ENCODE data around the gene EXOSC9.

The EXOSC9 gene

DNA sequence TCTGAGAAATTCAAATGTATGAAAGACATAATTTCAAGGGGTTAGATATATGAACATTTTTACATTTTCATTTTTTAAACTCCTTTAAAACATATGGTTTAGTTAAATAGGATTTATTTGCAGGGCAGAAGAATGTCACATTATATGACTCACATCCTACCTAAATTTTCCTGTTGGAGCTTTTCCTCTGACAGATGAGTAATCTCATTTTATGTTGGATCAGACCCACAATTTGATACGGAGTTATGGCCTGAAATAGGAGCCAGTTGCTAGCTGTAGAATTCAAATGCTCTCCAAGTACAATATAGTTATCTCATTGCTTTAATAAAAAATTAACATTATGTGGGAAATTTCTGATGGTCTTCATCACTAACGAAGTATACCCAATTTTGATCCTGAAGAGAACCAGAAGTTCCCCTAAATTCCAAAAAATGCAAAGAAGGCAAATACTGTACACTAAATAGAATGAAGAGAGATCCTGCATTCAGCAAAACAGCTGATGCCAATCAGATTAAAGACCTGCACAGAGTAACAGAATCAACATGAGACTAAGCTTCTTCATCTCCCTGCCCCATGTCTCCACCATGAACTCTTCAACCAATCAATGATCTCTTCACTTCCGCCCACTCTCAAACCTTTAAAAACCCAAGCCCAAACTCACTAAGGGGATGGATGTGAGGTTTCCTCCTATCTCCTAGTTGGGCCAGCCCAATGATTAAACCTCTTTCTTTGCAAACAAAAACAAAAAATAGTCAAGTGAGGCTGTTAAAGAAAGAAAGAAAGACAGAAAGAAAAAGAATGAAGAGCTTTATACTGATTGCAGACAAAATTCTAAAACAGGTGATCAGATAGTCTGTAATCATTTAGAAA is 10.9 kb upstream of the EXOSC9 start:
- no peak for DNase-seq

DNA sequence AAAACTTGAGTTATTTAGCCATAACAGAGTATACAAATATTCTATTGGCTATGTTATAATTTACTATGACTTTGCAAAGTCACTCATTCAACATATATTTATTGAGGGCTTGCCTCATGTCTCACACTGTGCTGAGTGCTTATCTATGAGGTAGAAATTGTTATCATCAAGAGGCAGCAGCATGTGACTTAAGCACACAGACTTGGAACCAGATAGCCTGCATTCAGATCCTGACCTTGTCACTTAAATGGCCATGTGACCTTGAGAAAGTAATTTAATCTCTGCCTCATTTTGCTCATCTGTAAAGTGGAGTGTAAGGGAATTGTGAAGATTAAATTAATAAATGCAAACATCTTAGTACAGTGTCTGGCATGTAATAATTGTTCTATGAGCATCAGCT is 10.1 kb upstream of the EXOSC9 start:
- no peak for DNase-seq

DNA sequence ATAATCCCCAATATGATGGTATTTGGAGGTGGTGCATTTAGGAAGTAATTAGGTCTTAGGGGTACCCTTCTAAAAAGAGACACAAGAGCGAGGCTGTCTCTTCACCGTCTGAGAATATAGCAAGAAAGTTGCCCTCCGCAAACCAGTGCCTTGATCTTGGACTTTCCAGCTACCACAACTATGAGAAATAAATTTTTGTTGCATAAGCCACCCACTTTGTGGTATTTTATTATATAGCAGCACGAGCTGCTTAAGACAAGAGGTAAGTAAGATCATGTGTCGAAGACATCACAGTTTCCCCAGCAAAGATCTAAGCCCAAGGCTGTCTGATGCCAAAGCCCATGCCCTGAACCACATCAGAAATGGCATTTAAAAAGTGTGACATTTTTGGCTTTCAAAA is 9.6 kb upstream of the EXOSC9 start:
- DNase-seq, result no peak

DNA sequence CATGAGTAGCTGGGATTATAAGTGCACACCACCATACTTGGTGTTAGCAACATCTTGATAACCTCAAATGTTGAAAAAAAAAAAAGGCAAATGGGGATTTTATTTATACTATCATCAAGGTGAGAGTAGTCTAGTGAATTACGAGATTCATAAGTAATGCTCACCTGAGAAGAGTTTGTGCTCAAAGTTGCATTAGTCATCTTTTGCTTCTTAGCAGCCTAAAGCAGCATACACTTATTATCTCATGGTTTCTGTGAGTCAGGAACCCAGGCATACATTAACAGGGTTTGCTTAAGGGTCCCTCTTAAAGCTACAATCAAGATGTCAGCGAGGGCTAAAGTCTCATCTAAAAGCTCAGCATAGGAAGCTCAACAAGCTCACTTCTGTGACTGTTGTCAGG is 8.2 kb upstream of the EXOSC9 start:
- DNase-seq, result no peak

DNA sequence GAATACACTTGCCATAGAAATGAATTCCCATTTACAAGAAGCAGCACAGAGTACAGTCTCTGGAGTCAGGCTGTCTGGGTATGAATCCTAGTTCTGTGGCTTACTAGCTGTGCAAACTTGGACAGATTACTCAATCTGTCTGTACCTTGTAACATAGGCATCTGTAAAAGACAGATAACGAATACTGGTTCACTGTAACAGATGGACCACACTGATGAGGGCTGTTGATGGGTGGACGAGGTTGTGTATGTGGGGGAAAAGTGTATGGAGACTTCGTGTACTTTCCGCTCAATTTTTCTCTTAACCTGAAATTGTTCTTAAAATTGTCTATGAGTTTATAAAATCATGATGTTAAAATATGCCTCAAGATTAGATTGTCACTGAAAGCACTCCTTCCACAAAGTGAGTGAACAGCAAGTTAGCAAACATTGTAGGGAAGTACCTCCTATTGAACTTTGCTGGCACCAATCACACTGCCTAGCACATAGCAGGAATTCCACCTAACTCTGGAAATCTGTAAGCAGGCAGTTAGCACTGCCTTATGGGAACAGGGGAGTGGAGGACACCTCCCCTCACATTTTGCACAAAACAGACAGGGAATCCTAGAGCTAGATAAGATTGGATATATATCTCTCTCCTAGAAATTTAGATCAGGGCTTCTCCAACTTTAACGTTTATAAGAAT is 6.5 kb upstream of the EXOSC9 start:
- DNase-seq, result no peak

DNA sequence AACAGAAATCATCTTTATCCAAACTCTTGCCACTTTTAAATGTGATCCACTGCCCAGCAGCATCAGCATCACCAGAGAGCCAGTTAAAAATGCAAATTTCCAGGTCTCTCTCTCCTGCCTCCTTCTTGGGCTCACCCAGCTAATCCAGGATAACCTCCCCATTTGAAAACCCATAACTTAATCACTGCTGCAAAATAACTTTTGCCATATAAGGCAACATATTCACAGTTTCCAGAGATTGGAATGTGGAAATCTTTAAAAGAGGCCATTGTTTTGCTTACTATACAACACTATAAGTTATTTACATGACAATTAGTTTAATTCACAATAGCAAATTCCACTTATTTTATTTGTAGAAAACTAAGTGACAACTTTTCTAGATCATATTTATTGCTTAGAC is 4.8 kb upstream of the EXOSC9 start:
- no peak for DNase-seq

DNA sequence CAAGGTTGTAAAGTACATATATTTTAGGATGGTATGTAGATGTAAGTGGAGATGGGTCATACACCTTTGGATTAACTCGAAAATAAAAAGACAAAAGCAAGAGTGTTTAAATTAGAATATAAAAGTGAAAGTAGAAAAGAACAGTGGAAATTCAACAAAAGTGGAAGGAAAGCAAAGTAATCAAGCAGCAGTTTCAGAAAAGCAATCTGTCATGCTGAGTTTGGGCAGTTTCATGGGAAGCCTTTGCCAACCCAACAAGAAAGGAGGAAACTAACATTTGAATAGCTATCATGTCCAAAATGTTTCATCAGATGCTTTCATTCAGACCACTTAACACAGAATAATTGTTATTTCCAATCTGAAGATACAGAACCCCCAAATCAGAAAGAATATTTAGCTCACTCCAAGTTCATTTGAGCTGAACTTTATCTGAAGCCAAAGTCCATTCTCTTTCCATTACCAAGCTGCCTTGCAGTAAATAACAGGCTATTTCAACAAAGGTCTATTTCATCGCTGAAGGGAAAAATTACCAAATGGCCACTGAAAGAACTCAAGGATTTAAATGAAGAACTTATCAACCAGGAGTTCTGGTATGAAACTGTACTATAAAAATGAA is 1.8 kb upstream of the EXOSC9 start:
- no peak for DNase-seq

DNA sequence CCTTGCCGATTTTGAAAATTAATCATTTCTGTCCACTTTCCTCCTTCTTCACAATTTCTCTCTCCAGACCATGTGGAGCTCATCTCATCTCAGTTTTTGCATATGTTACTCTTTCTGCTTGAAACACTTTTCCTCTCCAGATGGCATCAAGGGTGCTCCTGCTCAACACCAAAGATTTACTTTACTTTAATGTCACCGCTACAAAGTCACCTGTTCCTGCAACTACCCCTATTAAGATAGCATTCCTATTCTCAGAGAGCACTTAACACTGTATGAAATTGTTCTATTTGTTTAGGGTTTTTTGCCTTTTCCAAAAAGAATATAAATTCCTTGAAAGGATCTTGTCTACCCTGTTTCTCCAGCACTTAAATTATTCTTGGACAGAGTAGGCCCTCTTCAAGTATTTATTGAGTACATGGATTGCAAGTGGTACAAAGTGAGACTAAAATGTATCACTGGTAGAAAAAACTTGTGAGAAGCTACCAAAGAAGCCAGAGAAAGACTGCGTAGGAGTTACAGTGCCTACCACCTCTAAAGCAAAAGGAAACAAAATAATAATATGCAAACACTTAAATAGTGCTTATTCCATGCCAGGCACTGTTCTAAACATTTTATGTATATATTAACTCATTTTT is 1.1 kb upstream of the EXOSC9 start:
- DNase-seq, result no peak

DNA sequence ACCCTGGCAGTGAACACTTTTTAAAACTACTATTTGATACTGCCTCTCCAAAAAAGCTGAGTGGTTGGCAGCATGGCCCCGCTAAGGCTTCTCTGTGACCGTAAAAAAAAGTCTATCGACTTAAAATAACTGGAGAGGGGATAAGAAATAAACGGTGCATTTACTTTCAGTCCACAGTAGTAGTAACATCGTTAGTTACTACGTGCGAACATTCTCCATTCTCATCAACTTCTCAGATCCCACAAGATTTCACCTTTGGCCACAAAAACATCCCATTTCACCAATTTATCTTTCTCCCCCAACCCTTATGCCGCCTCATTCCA is 524 bp upstream of the EXOSC9 start:
- DNase-seq, result no peak

DNA sequence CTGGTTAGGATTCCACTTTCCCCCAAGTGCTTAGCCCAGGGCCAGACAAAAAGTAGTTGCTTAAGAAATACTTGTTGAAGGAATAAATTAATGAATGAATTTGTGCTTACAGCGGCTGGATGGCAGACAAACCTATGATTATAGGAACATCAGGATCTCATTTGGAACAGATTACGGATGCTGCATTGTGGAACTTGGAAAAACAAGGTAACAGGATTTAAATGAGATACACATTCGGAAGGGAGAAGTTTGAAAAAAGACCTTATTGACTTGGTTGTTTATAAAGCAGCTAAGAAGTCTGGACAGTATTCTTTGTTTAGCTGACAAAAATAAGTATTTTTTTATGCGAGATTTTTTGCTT is 572 bp downstream of the EXOSC9 start:
- no peak for DNase-seq

DNA sequence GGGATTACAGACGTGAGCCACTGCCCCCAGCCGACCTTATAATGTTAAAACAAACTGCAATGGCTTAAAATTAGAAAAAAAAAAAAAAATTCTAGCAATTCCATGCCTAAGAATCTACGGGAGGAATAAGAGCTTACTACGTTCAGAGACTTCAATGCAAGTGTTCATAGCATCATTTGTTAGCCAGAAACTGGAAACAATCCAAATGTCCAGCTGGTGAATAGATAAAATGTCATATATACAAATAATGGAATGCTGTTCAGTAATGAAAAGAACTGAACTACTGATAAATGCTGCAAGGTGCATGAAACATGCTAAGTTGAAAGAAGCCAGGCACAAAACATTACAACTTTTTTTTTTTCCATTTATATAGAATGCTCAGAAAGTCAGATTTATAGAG is 5.3 kb downstream of the EXOSC9 start:
- DNase-seq, result no peak

DNA sequence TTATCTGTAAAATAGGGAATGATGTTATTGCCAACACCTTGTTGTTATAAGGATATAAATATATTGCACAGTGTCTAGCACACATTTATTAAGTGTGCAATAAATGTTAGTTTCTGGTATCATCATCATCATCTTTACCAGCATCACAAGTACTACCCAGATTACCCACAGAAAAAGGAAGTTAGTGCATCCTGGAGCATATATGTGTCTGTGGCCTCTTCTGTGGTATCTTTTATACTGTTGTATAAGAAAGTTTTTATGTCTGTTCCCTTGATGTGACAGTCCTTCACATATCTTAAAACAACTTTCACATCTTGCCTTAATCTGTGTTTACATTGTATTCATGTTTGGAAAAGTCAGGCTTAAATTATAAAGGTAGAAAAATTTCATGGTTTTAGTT is 10.0 kb downstream of the EXOSC9 start:
- no peak for DNase-seq

DNA sequence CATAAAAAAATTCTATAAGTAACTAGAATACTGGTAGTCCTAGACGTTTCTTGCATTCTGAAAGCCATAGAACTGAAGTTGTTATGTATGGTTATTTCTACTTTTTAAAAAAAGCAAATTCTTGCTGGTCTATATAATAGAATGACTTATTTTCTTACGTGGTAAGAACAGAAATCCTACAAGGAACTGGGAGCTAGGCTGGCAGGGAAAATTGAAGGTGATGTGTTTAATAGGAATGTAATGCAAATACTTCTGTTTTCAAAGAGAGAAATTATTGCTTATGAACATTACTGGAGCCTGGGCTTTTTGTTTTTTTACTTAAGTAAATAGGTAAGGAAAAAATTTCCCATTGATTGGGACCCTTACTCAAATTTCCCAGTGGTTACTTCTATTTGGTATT is 13.6 kb downstream of the EXOSC9 start:
- DNase-seq, result no peak

DNA sequence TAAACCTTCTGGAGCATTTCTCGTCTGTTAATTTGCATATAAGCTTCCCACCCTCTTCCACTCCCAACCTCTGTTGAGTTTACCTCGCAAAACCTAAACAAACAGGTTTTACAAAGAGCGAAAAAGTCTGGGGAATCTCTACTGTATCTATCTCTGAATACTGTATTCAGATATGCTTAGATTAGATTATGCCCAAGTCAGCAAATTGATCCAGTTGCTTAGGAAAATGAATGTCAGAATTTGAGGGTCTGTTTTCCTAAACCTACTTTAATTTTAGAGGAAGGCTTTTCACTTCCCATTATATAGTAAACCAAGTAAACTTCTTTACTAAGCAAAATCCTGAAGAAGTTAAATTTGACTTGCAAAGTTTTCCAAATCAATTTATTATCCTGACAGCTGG is 15.9 kb downstream of the EXOSC9 start:
- no peak for DNase-seq

DNA sequence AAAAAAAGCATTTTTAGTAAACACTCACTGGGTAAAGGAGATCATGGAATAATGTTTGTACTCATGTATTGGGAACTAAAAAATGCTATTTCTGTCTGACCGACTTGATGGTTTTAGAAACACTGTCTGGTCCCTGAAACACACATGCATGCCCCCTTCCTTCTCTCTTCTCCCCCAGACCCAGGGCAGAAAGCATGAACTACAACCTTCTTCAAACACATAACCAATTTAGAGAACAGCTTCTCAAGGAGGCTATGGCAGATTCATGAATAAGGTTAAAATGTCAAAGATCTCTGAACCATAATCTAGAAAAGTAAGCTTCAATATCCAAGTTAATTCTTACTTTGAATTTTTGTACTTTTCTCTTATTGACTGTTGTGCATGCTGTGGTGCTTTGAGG is 16.6 kb downstream of the EXOSC9 start:
- no peak for DNase-seq

DNA sequence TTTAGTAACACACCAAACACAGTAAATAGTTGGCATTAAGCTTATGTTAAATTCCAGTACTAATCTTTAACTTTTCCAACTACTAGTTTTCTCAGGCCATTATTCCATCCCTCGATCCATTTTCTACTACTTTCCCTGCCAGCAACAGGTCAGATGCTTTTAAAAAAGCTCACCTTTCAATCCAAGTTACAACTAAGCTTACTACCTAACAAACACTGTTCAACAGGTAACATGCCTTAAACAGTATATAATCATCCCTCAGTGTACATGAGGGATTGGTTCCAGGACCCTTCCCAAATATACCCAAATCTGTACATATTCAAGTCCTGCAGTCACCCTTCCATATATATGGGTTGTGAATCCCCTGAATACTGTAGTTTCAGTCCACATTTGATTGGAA is 17.1 kb downstream of the EXOSC9 start:
- DNase-seq, result no peak

DNA sequence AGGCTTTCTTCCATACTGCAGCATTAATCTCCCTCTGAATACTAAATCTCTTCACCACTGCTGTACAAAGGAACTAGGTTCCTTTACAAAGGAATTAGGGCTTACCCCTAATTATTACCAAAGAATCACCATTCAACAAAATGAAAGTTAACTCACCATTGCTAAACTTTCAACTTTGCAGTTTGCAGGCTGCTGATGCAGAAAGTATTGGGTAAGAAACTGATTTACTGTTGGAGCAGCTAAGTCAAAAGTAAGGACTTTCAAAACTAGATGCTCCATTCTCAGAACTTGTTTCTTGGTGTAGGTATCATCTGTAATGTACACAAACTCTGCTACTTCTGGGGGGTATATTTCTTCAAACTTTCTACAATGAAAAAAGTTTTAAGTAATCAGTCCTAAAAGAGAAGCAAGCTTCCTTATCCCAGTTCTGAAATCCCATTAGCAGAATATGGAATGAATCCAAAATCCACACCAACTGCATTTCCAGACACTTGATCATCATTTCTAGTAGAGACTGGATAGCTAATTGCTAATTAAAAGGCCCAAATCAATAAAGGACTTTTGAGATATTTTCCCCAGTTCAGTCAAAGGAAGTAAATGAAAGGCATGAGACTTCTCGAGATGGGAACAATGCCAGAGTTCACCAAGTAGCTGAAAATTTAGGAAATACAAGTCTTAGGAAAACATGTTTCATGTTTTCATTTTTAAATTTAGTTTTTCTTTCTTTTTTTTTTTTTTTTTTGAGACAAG is 18.3 kb downstream of the EXOSC9 start:
- no peak for DNase-seq

DNA sequence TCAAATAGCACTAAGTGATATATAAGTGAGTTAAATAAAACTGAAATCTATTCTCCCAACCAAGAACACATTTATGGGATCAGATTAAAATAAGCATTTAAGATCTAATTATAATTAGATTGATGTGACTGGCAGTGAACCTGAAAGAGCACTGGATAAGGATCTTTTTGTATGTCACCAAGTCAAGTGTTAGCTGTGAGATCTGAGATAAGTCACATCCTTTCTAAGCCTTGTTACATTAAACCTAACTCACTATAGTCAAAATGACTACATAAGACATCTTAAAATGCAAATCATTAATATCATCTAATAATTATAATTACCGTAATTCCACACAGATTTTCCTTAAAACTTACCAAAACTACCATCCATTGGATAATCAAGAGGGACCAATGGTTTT is 20.9 kb downstream of the EXOSC9 start:
- no peak for DNase-seq

DNA sequence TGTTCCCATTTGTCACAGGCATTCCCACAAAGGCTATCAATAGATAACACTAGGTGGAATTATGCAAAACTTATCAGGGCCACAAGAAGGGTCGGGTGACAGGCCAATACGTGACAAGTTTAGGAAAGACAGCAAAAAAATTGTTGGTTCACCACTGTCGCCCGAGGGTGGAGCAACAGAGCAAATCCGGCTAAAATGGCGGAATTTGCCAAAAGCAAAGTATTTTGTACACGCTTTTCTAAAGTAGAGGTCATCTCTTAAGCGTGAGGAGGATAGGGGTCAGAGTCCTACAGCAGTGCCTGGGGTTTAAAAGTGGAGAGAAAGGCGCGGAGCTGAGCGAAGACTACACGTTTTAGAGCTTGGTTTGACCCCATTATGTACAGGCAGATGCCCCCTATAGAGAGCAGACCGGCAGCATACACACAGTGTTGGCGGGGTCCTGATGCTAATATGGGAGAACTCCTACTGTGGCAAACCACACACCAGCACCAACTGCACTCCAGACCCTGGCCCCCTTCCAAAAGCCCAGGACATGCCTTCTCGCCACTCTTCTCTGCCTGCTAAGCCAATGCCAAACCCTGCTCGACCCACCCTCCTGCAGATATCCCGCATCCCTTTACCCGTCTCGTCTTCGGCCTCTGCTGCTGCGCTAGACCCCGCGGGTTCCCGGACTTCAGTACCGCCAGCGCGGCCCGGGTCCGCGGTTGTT is 21.8 kb downstream of the EXOSC9 start:
- no peak for DNase-seq

DNA sequence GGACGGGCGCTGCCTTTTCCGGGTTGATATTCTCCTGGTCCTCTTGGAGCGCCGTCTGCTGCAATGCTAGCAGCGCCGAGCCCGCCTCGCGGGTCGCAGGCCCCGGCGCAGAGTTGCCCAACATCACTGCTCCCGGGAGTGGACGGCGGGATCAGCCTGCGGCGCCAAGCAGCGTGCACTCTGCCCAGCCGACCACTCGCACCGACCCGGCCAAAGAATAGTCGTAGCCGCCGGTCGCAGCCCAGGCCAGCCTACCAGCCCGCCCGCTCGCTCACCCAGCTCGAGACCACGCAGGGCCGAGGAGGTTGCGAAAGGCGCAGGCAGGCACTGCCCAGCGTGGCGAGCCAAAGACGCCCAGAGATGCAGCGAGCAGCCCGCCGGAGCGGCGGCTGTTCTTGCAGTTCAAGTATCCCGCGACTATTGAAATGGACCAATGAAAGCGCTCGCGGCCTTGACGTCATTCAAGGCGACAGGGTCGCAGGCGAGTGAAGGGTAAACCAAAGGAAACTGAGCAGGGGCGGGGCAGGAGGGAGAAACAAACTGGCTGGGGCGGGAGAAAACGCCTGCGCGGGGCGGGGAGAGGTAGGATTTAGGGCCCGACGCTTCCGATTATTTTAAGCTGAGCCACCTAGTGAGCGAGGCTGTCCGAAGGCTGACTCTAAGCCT is 22.5 kb downstream of the EXOSC9 start, which contains the start of gene CCNA2:
Gene CCNA2, minus strand, starts transcription at position 379 of the 666 bp plus-strand sequence. Its CDS starts 255 bp downstream, at position 124.
- peak; percentile 93 for DNase-seq

DNA sequence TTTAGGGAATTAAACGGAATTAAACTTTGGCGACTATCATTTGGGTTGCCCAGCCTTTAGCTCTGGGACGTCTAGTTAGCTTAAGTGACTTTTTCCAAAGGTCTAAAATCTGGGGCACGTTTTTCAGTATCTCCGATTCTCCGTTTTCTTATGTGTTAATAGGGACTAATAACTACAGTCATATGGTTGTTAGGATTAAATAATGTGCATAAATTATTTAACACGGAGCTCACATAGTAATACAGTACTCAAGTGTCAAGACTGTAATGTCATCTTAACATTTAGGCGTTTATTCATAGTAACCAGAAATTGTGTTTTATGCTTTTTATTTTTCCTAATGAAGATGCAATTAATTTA is 23.0 kb downstream of the EXOSC9 start:
- DNase-seq, result no peak

DNA sequence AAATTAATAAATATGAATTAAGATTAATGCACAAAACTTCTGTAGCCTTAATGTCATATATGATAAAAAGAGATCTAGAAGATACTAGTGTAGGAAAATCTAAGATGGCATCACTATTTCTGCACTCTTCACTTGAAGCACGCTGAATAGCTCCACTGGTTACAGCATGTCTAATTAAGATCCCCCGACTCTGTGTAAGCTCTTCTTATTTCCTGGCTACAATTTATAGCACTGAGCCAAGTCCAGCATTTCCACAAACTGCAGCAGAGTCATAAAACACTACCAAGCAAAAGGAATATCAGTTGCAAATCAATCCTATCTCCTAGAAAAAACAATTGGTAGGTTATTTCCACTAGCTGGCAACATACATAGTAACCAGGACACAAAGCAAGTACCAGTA is 23.8 kb downstream of the EXOSC9 start:
- DNase-seq, result no peak
